GM19035 (cell line): ENCODE measurements around the gene AKT2.
"Not testable (repeated sequence)": the region's sequence is repeated elsewhere in the genome, so short reads cannot be mapped to it uniquely, and the experiment has no call there.

Experiments used
- ATAC-seq: cut with Tn5 transposase; IDR thresholded peaks from one replicate; pipeline ENCODE4 v1.9.1; 2021; ENCODE audit not compliant: unreplicated experiment

The AKT2 gene

DNA sequence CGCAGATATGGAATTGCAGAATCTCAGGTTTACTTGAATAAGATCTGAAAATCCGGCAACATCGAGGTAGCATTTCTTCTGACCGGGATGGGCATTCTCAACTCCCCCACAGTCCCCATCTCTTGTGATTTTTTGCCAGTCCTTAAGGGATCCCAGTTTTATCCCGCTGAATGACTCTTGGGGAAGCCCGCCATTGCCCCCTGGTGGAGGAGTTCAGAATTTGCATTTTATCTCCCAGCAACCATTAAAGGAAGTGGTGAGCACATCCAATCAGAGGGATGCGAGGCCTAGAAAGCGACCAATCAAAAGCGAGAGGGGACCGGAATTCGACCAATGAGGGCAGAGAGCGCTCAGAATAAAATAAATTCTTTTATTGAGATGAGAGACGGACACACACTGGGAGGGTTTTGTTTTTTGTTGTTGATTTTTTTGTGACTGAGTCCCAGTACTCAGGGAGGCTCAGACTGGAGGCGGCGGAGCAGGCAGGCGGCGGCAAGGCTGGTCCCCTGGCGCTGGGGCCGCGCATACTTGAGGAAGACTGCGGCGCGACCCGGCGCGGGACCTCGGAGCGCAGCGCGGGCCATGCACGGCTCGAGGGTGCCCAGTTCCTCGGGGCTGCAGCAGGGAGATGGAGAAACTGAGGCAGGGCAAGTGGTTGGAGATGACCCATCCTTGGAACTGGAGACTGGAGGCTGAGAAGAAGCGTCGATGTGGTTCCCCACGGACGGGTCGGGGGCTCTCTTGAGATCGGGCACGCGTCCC lies 63.1 kb downstream of the AKT2 start:
- no peak for ATAC-seq

DNA sequence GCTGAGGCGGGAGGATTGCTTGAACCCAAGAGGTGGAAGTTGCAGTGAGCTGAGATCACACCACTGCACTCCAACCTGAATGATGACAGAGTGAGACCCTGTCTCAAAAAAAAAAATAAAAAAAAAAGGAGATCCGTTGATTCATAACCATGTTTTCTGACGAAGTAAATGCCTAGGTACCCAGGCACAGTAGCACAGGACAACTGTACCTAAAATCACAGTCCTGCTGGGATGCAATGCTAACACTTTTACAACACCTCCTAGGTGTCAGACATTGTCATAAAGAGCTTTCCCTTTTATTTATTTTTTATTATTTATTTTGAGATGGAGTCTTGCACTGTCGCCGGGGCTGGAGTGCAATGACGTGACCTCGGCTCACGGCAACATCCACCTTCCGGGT lies 64.5 kb downstream of the AKT2 start:
- ATAC-seq = no peak

DNA sequence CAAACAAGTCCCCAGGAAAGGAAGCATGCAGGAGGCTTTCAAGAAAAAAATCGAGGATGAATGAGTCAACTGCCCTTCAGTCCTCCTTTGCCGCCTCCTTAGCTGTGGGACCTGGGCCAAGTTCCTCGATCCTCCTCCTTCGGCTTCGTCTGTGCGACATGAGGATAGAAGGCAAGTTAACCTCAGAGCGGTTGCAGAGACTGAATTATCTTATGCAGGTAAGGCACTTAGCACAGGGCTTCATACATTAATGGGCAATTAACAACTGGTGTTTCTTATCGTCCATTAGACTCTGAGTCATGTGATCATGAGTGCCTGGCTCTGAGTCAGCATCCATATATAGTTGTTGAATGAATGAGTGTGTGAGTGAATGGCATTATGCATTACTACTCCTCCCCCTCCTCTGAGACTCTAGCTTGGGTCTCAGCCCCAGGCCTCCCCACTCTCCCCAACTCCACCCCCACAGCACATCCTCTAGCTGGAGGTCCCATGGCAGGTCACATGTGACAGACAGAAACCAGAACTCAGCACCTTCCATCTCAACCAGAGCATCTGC lies 65.3 kb downstream of the AKT2 start:
- no peak for ATAC-seq

DNA sequence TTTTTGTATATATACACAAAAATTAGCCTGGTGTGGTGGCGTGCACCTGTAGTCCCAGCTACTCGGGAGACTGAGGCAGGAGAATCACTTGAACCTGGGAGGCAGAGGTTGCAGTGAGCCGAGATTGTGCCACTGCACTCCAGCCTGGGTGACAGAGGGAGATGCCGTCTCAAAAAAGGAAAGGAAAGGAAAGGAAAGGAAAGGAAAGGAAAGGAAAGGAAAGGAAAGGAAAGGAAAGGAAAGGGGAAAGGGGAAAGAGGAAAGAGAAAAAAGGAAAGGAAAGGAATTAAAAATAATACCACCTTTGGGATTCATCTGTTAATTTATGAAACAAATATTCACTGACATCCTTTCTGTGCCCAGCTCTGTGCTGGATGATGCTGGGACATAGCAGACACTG lies 66.1 kb downstream of the AKT2 start:
- ATAC-seq = not testable (repeated sequence)

- no peak for ATAC-seq
Observed at GRCh38 chr19:40217934-40218890, 66.9 kb downstream of the AKT2 start, which contains the start of gene TTC9B. TSS of gene TTC9B (minus strand) at chr19:40218384. CDS start at chr19:40218381, 3 bp downstream.

GRCh38 chr19:40217027-40217810 lies 67.9 kb downstream of the AKT2 start:
- no peak for ATAC-seq

DNA sequence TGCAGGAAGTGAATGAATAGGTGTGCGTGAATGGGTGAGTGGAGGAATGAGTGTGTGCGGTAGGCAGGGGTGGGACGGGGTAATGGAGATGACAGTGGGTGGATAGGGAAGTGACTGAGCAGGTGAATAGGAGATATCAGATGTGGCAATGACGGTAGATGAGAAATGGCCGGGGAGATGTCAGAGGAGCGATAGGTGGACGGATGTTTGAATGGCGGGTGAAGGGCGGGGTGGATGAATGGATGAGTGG lies 68.4 kb downstream of the AKT2 start:
- no peak for ATAC-seq

- ATAC-seq = no peak
Observed at GRCh38 chr19:40216013-40216776, 69.0 kb downstream of the AKT2 start.

GRCh38 chr19:40214936-40215335 lies 70.2 kb downstream of the AKT2 start:
- no peak for ATAC-seq

GRCh38 chr19:40213882-40214570 lies 71.1 kb downstream of the AKT2 start:
- ATAC-seq = no peak

GRCh38 chr19:40213251-40213829 lies 71.8 kb downstream of the AKT2 start:
- ATAC-seq = no peak

GRCh38 chr19:40210889-40211288 lies 74.3 kb downstream of the AKT2 start:
- no peak for ATAC-seq

- no peak for ATAC-seq
Observed at GRCh38 chr19:40208602-40209001, 76.5 kb downstream of the AKT2 start.

GRCh38 chr19:40205760-40206159 lies 79.4 kb downstream of the AKT2 start:
- ATAC-seq = no peak

- ATAC-seq = no peak
Observed at GRCh38 chr19:40204381-40204780, 80.8 kb downstream of the AKT2 start.

- ATAC-seq = no peak
Observed at GRCh38 chr19:40200341-40201099, 84.6 kb downstream of the AKT2 start.

DNA sequence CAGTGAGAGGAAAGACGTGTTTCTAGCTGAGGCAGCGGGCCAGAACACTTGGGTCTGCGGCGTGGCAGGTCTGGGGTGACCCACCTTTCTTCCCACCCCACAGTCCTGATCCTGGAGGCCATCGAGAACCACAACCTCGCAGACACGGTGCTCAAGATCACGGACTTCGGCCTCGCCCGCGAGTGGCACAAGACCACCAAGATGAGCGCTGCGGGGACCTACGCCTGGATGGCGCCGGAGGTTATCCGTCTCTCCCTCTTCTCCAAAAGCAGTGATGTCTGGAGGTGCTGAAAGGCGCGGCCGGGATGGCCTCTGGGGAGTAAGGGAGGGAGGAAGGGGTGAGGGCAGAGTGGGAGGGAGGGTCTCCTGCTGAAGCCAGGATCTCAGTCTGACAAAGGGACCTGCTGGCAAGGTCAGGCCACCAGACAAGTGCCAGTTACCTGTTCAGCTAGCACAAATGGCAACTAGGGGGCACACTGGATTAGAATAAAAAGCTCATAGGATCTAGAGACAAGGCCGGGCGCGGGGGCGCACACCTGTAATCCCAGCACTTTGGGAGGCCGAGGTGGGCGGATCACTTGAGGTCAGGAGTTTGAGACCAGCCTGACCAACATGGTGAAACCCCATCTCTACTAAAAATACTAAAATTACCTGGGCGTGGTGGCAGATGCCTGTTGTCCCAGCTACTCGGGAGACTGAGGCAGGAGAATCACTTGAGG lies 86.7 kb downstream of the AKT2 start:
- ATAC-seq = no peak

GRCh38 chr19:40193587-40193849 lies 91.6 kb downstream of the AKT2 start:
- no peak for ATAC-seq
